Vagina (tissue), 2 donors: Measurements from ENCODE around the gene RTCA.
"Not testable (repeated sequence)": the region's sequence is repeated elsewhere in the genome, so short reads cannot be mapped to it uniquely, and the experiment has no call there.

ENCODE experiments used
- CTCF ChIP-seq, 3 experiments: fragments of 450-650 bp in 2 of 3; fragments of 200-600 bp in 1 of 3; sonication (generic) in 1 of 3; IDR thresholded peaks; one replicate each; pipeline ENCODE4 v1.5.1; 2017 to 2019; ENCODE audit warnings: antibody characterized with exemption in 3 of 3, mild to moderate bottlenecking in 2 of 3, moderate library complexity in 2 of 3
- POLR2A ChIP-seq, 2 donors: fragments of 450-650 bp; IDR thresholded peaks; one replicate each; pipeline ENCODE4 v1.6.1; 2017; ENCODE audit warnings: antibody characterized with exemption in 2 of 2, mild to moderate bottlenecking in 2 of 2, moderate library complexity in 2 of 2
- POLR2AphosphoS5 ChIP-seq, 2 donors: sonication (generic); formaldehyde crosslinking; IDR thresholded peaks; one replicate each; pipeline ENCODE4 v1.9.0; 2017; ENCODE audit warnings: antibody characterized with exemption in 2 of 2, mild to moderate bottlenecking in 2 of 2, low read depth in 1 of 2; ENCODE audit not compliant: insufficient read depth in 1 of 2

- not testable (repeated sequence) for TF ChIP-seq CTCF (IDR thresholded peaks at IDR 0.05); POLR2AphosphoS5 (IDR thresholded peaks at IDR 0.05; ENCODE audit: insufficient read depth in 1 of 2, low read depth in 1 of 2); POLR2A (IDR thresholded peaks at IDR 0.05)
Measured at GRCh38 chr1:100339735-100340134, 73.7 kb downstream of the RTCA start.
